ENCODE data around the gene KRT26. TPM values are rescaled to one million over a fixed set of nuclear protein-coding genes. Genes with fewer than 3 reads are reported as not detected.

Gene KRT26
- total RNA-seq, 1 donor from 2014 or later, result not detected

- H3K27me3 Mint-ChIP-seq (ENCODE audit: unreplicated experiment), result peaks cover 57% of the 10 kb centered on the region
- DNase-seq (ENCODE audit: extremely low spot score, unreplicated experiment), result no peak
- H3K27ac Mint-ChIP-seq (ENCODE audit: unreplicated experiment), result no peak within 1 kb of the TSS
- no peaks in the 10 kb centered on the region for H3K4me1 Mint-ChIP-seq (ENCODE audit: unreplicated experiment)
- H3K4me3 Mint-ChIP-seq (ENCODE audit: unreplicated experiment), result no peak within 1 kb of the TSS
- no peaks in the 10 kb centered on the region for H3K36me3 Mint-ChIP-seq (ENCODE audit: unreplicated experiment)
- H3K9me3 Mint-ChIP-seq (ENCODE audit: unreplicated experiment), result no peaks in the 10 kb centered on the region
- no peak for TF ChIP-seq CTCF (IDR thresholded peaks at IDR 0.05)
These were observed 10.4 kb upstream of the KRT26 start, which contains the start of gene KRT27 for GRCh38 chr17:40782450-40782849. TSS of gene KRT27 (minus strand) at chr17:40782550. CDS start at chr17:40782493, 57 bp downstream.

GRCh38 chr17:40779181-40779909 is 7.3 kb upstream of the KRT26 start:
- TF ChIP-seq CTCF (IDR thresholded peaks at IDR 0.05), result no peak
- Mint-ChIP-seq H3K4me1 (ENCODE audit: unreplicated experiment) (no peaks in the 10 kb centered on the region), H3K4me3 (ENCODE audit: unreplicated experiment) (no peak overlapping the region), H3K27me3 (ENCODE audit: unreplicated experiment) (peaks cover 71% of the 10 kb centered on the region), H3K36me3 (ENCODE audit: unreplicated experiment) (no peaks in the 10 kb centered on the region), H3K27ac (ENCODE audit: unreplicated experiment) (no peak overlapping the region), H3K9me3 (ENCODE audit: unreplicated experiment) (no peaks in the 10 kb centered on the region)
- no peak for DNase-seq (ENCODE audit: extremely low spot score, unreplicated experiment)

GRCh38 chr17:40778461-40778860 is 6.5 kb upstream of the KRT26 start:
- DNase-seq (ENCODE audit: extremely low spot score, unreplicated experiment), result no peak
- Mint-ChIP-seq H3K4me1 (ENCODE audit: unreplicated experiment) (no peaks in the 10 kb centered on the region), H3K36me3 (ENCODE audit: unreplicated experiment) (no peaks in the 10 kb centered on the region), H3K27me3 (ENCODE audit: unreplicated experiment) (peaks cover 72% of the 10 kb centered on the region), H3K4me3 (ENCODE audit: unreplicated experiment) (no peak overlapping the region), H3K9me3 (ENCODE audit: unreplicated experiment) (no peaks in the 10 kb centered on the region), H3K27ac (ENCODE audit: unreplicated experiment) (no peak overlapping the region)
- TF ChIP-seq CTCF (IDR thresholded peaks at IDR 0.05), result no peak

GRCh38 chr17:40777971-40778370 is 6.0 kb upstream of the KRT26 start:
- no peak for TF ChIP-seq CTCF (IDR thresholded peaks at IDR 0.05)
- no peak overlapping the region for H3K27ac Mint-ChIP-seq (ENCODE audit: unreplicated experiment)
- no peaks in the 10 kb centered on the region for H3K36me3 Mint-ChIP-seq (ENCODE audit: unreplicated experiment)
- peaks cover 69% of the 10 kb centered on the region for H3K27me3 Mint-ChIP-seq (ENCODE audit: unreplicated experiment)
- DNase-seq (ENCODE audit: extremely low spot score, unreplicated experiment), result no peak
- H3K9me3 Mint-ChIP-seq (ENCODE audit: unreplicated experiment), result no peaks in the 10 kb centered on the region
- H3K4me1 Mint-ChIP-seq (ENCODE audit: unreplicated experiment), result no peaks in the 10 kb centered on the region
- H3K4me3 Mint-ChIP-seq (ENCODE audit: unreplicated experiment), result no peak overlapping the region

- no peak overlapping the region for H3K27ac Mint-ChIP-seq (ENCODE audit: unreplicated experiment)
- DNase-seq (ENCODE audit: extremely low spot score, unreplicated experiment), result no peak
- TF ChIP-seq CTCF (IDR thresholded peaks at IDR 0.05), result no peak
- H3K27me3 Mint-ChIP-seq (ENCODE audit: unreplicated experiment), result peaks cover 74% of the 10 kb centered on the region
- no peaks in the 10 kb centered on the region for H3K4me1 Mint-ChIP-seq (ENCODE audit: unreplicated experiment)
- H3K4me3 Mint-ChIP-seq (ENCODE audit: unreplicated experiment), result no peak overlapping the region
- H3K9me3 Mint-ChIP-seq (ENCODE audit: unreplicated experiment), result no peaks in the 10 kb centered on the region
- H3K36me3 Mint-ChIP-seq (ENCODE audit: unreplicated experiment), result no peaks in the 10 kb centered on the region
These were observed 5.5 kb upstream of the KRT26 start for GRCh38 chr17:40777459-40777858.
